HG03159 (cell line): ENCODE results near the gene THRA.
"Not testable (repeated sequence)": the region's sequence is repeated elsewhere in the genome, so short reads cannot be mapped to it uniquely, and the experiment has no call there.

Experiments used
- ATAC-seq: cut with Tn5 transposase; IDR thresholded peaks from one replicate; pipeline ENCODE4 v1.9.1; 2021; ENCODE audit warnings: mild to moderate bottlenecking, moderate library complexity; ENCODE audit not compliant: unreplicated experiment

Gene THRA

GRCh38 chr17:40112191-40112711 is 49.5 kb downstream of the THRA start:
- no peak for ATAC-seq

GRCh38 chr17:40112718-40113109 is 49.9 kb downstream of the THRA start:
- ATAC-seq: no peak

GRCh38 chr17:40113110-40113906 is 50.5 kb downstream of the THRA start:
- peak; percentile 69 for ATAC-seq

- ATAC-seq: no peak
Measured at GRCh38 chr17:40113907-40114245, 51.1 kb downstream of the THRA start.

- no peak for ATAC-seq
Measured at GRCh38 chr17:40115101-40115436, 52.3 kb downstream of the THRA start.

- ATAC-seq: peak; percentile 48
Measured at GRCh38 chr17:40121181-40122135, 58.7 kb downstream of the THRA start, which contains the start of gene MSL1. MSL1 (plus strand) TSS chr17:40121971; CDS start chr17:40122613, 642 bp downstream.

GRCh38 chr17:40122136-40122998 is 59.6 kb downstream of the THRA start:
- ATAC-seq: peak; percentile 39

- ATAC-seq: no peak
Measured at GRCh38 chr17:40122999-40123810, 60.4 kb downstream of the THRA start.

- no peak for ATAC-seq
Measured at GRCh38 chr17:40123811-40124114, 61.0 kb downstream of the THRA start.

GRCh38 chr17:40124279-40125141 is 61.7 kb downstream of the THRA start:
- ATAC-seq: no peak

- no peak for ATAC-seq
Measured at GRCh38 chr17:40129498-40129897, 66.7 kb downstream of the THRA start.

- ATAC-seq: no peak
Measured at GRCh38 chr17:40130352-40131042, 67.7 kb downstream of the THRA start.

- no peak for ATAC-seq
Measured at GRCh38 chr17:40134184-40134583, 71.4 kb downstream of the THRA start.

- ATAC-seq: no peak
Measured at GRCh38 chr17:40135817-40136216, 73.1 kb downstream of the THRA start.

GRCh38 chr17:40139566-40140058 is 76.8 kb downstream of the THRA start:
- ATAC-seq: peak; percentile 18

GRCh38 chr17:40143166-40143565 is 80.4 kb downstream of the THRA start:
- ATAC-seq: not testable (repeated sequence)
